HepG2 (cell line): ENCODE results near the gene MINDY1. TPM values are rescaled to one million over a fixed set of nuclear protein-coding genes. Genes with fewer than 3 reads are reported as not detected.

Source experiments
- ATRX ChIP-seq: sonication (generic); formaldehyde crosslinking; IDR thresholded peaks from 2 replicates; pipeline ENCODE4 v1.4.0; 2020; ENCODE audit warnings: missing genetic modification reagents, borderline replicate concordance
- FOXA3 ChIP-seq: IDR thresholded peaks from 2 replicates; pipeline ENCODE4 v1.6.1; 2016; ENCODE audit warnings: missing genetic modification reagents, missing compliant biosample characterization
- GATAD1 ChIP-seq: IDR thresholded peaks from 2 replicates; pipeline ENCODE4 v1.6.1; 2016; ENCODE audit warnings: missing genetic modification reagents, missing compliant biosample characterization
- GATAD2A ChIP-seq: IDR thresholded peaks from 2 replicates; pipeline ENCODE4 v1.6.1; 2016
- KDM2A ChIP-seq: sonication (generic); formaldehyde crosslinking; IDR thresholded peaks from 2 replicates; pipeline ENCODE4 v1.4.0; 2020; ENCODE audit warnings: low read depth, missing genetic modification reagents, borderline replicate concordance
- KDM3A ChIP-seq: IDR thresholded peaks from 2 replicates; pipeline ENCODE4 v1.6.1; 2018; ENCODE audit warnings: low read depth, missing compliant biosample characterization
- NFIB ChIP-seq: sonication (generic); formaldehyde crosslinking; IDR thresholded peaks from 2 replicates; pipeline ENCODE4 v1.9.0; 2021; ENCODE audit warnings: missing genetic modification reagents, mild to moderate bottlenecking, borderline replicate concordance
- NR2F1 ChIP-seq, 2 experiments: fragments of 450-650 bp in 1 of 2; formaldehyde crosslinking in 1 of 2; IDR thresholded peaks; 2 replicates each; pipeline versions ENCODE4 v1.5.0 to v1.6.1; 2016 to 2020; ENCODE audit warnings: mild to moderate bottlenecking in 1 of 2, missing compliant biosample characterization in 1 of 2, missing genetic modification reagents in 1 of 2, moderate library complexity in 1 of 2
- NR3C1 ChIP-seq: sonication (generic); formaldehyde crosslinking; IDR thresholded peaks from 2 replicates; pipeline ENCODE4 v1.4.0; 2020; ENCODE audit warnings: missing genetic modification reagents
- PHF21A ChIP-seq: sonication (generic); formaldehyde crosslinking; IDR thresholded peaks from 2 replicates; pipeline ENCODE4 v1.5.0; 2020; ENCODE audit warnings: mild to moderate bottlenecking, missing genetic modification reagents
- REXO4 ChIP-seq: sonication (generic); formaldehyde crosslinking; IDR thresholded peaks from 2 replicates; pipeline ENCODE4 v1.8.0; 2022; ENCODE audit warnings: missing genetic modification reagents, mild to moderate bottlenecking, borderline replicate concordance
- SKI ChIP-seq: fragments of 450-650 bp; IDR thresholded peaks from one replicate; pipeline ENCODE4 v1.6.1; 2018; ENCODE audit warnings: mild to moderate bottlenecking; ENCODE audit not compliant: partially characterized antibody
- TBX3 ChIP-seq: fragments of 450-650 bp; IDR thresholded peaks from 2 replicates; pipeline ENCODE4 v1.6.1; 2017; ENCODE audit warnings: antibody characterized with exemption, mild to moderate bottlenecking, inconsistent platforms, borderline replicate concordance
- ZBTB7A ChIP-seq: sonication (generic); formaldehyde crosslinking; IDR thresholded peaks from 2 replicates; pipeline ENCODE4 v1.8.0; 2022; ENCODE audit warnings: mild to moderate bottlenecking, missing genetic modification reagents
- ZNF234 ChIP-seq: sonication (generic); formaldehyde crosslinking; conservative IDR thresholded peaks from 2 replicates; pipeline ENCODE4 v1.5.1; 2020; ENCODE audit warnings: mild to moderate bottlenecking, missing genetic modification reagents
- ZNF484 ChIP-seq: sonication (generic); formaldehyde crosslinking; IDR thresholded peaks from 2 replicates; pipeline ENCODE4 v1.5.1; 2020; ENCODE audit warnings: mild to moderate bottlenecking, low read depth, missing genetic modification reagents, borderline replicate concordance
- ZNF550 ChIP-seq: sonication (generic); formaldehyde crosslinking; IDR thresholded peaks from 2 replicates; pipeline ENCODE4 v1.4.0; 2020; ENCODE audit warnings: mild to moderate bottlenecking, missing genetic modification reagents, borderline replicate concordance
- ZNF616 ChIP-seq: sonication (generic); formaldehyde crosslinking; IDR thresholded peaks from 2 replicates; pipeline ENCODE4 v1.5.0; 2020; ENCODE audit warnings: low read depth, mild to moderate bottlenecking, missing genetic modification reagents
- ZNF670 ChIP-seq: sonication (generic); formaldehyde crosslinking; IDR thresholded peaks from 2 replicates; pipeline ENCODE4 v1.8.0; 2022; ENCODE audit warnings: mild to moderate bottlenecking, missing genetic modification reagents, borderline replicate concordance
- ZNF703 ChIP-seq: sonication (generic); formaldehyde crosslinking; IDR thresholded peaks from 2 replicates; pipeline ENCODE4 v1.5.1; 2020; ENCODE audit warnings: missing genetic modification reagents, mild to moderate bottlenecking, moderate library complexity, borderline replicate concordance
- ZNF879 ChIP-seq: sonication (generic); formaldehyde crosslinking; IDR thresholded peaks from 2 replicates; pipeline ENCODE4 v1.8.1; 2023; ENCODE audit warnings: missing genetic modification reagents
- polyA plus RNA-seq, 8 experiments: library from polyadenylated mRNA; depleted of rRNA in 3 of 8; stranded (reverse) in 7 of 8; unstranded in 1 of 8; fragments of >200 nt; fragmentation: Illumina TruSeq in 4 of 8; extraction: Trizol in 4 of 8; gene quantifications; 2 replicates each; pipeline versions ENCODE4 v1.2.1 to v1.2.3, GENCODE V29; 2011 to 2016; ENCODE audit warnings: low read depth in 4 of 8, missing spikeins in 1 of 8, mixed read lengths in 1 of 8; ENCODE audit not compliant: insufficient read depth in 1 of 8
- total RNA-seq, 5 experiments: library from RNA; depleted of rRNA; stranded (reverse); fragments of >200 nt; fragmentation: Illumina TruSeq; extraction: Trizol; gene quantifications; 2 replicates each; pipeline ENCODE4 v1.2.3, GENCODE V29; 2016; ENCODE audit warnings: low read depth in 1 of 5
- TF ChIP-seq, protein P1 (sequence below), 2 experiments: sonication (generic) in 1 of 2; formaldehyde crosslinking in 1 of 2; IDR thresholded peaks; 2 replicates each; pipeline versions ENCODE4 v1.5.1 to v1.6.1; 2011 to 2020; ENCODE audit warnings: borderline replicate concordance in 1 of 2, low read depth in 1 of 2, low read length in 1 of 2, mild to moderate bottlenecking in 1 of 2, missing genetic modification reagents in 1 of 2, moderate library complexity in 1 of 2
- TF ChIP-seq, protein P2 (sequence below): sonication (generic); formaldehyde crosslinking; IDR thresholded peaks from 2 replicates; pipeline ENCODE4 v1.5.0; 2020; ENCODE audit warnings: mild to moderate bottlenecking, missing genetic modification reagents
- TF ChIP-seq, protein P3 (sequence below): sonication (generic); formaldehyde crosslinking; IDR thresholded peaks from 2 replicates; pipeline ENCODE4 v1.4.0; 2020; ENCODE audit warnings: missing genetic modification reagents, borderline replicate concordance

MINDY1 gene
- total and polyA plus RNA-seq, 2 of the 13 experiments (the other 11 are each of a cell fraction or from before 2014, with no cell fraction given) = 11.1 to 15.0 TPM

DNA sequence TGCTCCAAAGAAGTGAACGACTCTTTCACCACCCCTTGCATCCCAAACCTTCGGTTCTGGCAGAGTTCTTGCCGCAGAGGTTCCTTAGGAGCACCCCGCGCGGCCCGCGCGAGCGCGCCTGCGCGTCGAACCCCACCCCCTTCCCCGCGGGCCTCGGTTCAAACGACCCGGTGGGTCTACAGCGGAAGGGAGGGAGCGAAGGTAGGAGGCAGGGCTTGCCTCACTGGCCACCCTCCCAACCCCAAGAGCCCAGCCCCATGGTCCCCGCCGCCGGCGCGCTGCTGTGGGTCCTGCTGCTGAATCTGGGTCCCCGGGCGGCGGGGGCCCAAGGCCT lies 40.9 kb upstream of the MINDY1 start, which contains the start of gene C1orf56 (continued):
- no peak for TF ChIP-seq NFIB
- TF ChIP-seq ZNF879 = no peak
- TF ChIP-seq ZNF484 (CRISPR knock-in tag) = no peak
- TF ChIP-seq TBX3 = no peak
- TF ChIP-seq NR2F1 (CRISPR knock-in tag; IDR thresholded peaks at IDR 0.05) = no peak
- no peak for TF ChIP-seq NR3C1 (CRISPR knock-in tag)
- no peak for TF ChIP-seq ZNF616
- TF ChIP-seq ATRX = no peak
- TF ChIP-seq PHF21A (CRISPR knock-in tag) = no peak
- TF ChIP-seq ZNF670 = no peak
- no peak for TF ChIP-seq ZBTB7A (CRISPR knock-in tag)
- TF ChIP-seq ZNF703 (CRISPR knock-in tag) = no peak
- no peak for TF ChIP-seq ZNF550 (CRISPR knock-in tag)
- no peak for TF ChIP-seq GATAD1 (CRISPR knock-in tag)
- TF ChIP-seq REXO4 = no peak
- TF ChIP-seq, protein P1, sequence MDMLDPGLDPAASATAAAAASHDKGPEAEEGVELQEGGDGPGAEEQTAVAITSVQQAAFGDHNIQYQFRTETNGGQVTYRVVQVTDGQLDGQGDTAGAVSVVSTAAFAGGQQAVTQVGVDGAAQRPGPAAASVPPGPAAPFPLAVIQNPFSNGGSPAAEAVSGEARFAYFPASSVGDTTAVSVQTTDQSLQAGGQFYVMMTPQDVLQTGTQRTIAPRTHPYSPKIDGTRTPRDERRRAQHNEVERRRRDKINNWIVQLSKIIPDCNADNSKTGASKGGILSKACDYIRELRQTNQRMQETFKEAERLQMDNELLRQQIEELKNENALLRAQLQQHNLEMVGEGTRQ (IDR thresholded peaks at IDR 0.05; ENCODE audit: low read depth, low read length) = no peak
- TF ChIP-seq, protein P1 (CRISPR knock-in tag; IDR thresholded peaks at IDR 0.05; ENCODE audit: borderline replicate concordance) = no peak
- TF ChIP-seq ZNF234 (CRISPR knock-in tag) = no peak
- no peak for TF ChIP-seq SKI
- TF ChIP-seq, protein P2, sequence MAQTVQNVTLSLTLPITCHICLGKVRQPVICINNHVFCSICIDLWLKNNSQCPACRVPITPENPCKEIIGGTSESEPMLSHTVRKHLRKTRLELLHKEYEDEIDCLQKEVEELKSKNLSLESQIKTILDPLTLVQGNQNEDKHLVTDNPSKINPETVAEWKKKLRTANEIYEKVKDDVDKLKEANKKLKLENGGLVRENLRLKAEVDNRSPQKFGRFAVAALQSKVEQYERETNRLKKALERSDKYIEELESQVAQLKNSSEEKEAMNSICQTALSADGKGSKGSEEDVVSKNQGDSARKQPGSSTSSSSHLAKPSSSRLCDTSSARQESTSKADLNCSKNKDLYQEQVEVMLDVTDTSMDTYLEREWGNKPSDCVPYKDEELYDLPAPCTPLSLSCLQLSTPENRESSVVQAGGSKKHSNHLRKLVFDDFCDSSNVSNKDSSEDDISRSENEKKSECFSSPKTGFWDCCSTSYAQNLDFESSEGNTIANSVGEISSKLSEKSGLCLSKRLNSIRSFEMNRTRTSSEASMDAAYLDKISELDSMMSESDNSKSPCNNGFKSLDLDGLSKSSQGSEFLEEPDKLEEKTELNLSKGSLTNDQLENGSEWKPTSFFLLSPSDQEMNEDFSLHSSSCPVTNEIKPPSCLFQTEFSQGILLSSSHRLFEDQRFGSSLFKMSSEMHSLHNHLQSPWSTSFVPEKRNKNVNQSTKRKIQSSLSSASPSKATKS = no peak
- TF ChIP-seq FOXA3 (CRISPR knock-in tag) = no peak; the same call in 1 of the 2 replicates
- TF ChIP-seq, protein P3, sequence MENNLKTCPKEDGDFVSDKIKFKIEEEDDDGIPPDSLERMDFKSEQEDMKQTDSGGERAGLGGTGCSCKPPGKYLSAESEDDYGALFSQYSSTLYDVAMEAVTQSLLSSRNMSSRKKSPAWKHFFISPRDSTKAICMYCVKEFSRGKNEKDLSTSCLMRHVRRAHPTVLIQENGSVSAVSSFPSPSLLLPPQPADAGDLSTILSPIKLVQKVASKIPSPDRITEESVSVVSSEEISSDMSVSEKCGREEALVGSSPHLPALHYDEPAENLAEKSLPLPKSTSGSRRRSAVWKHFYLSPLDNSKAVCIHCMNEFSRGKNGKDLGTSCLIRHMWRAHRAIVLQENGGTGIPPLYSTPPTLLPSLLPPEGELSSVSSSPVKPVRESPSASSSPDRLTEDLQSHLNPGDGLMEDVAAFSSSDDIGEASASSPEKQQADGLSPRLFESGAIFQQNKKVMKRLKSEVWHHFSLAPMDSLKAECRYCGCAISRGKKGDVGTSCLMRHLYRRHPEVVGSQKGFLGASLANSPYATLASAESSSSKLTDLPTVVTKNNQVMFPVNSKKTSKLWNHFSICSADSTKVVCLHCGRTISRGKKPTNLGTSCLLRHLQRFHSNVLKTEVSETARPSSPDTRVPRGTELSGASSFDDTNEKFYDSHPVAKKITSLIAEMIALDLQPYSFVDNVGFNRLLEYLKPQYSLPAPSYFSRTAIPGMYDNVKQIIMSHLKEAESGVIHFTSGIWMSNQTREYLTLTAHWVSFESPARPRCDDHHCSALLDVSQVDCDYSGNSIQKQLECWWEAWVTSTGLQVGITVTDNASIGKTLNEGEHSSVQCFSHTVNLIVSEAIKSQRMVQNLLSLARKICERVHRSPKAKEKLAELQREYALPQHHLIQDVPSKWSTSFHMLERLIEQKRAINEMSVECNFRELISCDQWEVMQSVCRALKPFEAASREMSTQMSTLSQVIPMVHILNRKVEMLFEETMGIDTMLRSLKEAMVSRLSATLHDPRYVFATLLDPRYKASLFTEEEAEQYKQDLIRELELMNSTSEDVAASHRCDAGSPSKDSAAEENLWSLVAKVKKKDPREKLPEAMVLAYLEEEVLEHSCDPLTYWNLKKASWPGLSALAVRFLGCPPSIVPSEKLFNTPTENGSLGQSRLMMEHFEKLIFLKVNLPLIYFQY (CRISPR knock-in tag) = peak; percentile 64; the same call in 1 of the 2 replicates
- TF ChIP-seq KDM3A = no peak
- TF ChIP-seq GATAD2A (CRISPR knock-in tag) = no peak
- 0 out of 2 replicates have a peak, but pooled peaks have one; percentile 14 for TF ChIP-seq KDM2A
